K562 (cell line): ENCODE results near the gene WASF2. TPM values are rescaled to one million over a fixed set of nuclear protein-coding genes. Genes with fewer than 3 reads are reported as not detected.

Experiments
- BCL6 ChIP-seq: fragments of 250-450 bp; sonication (Bioruptor Pico); IDR thresholded peaks from 2 replicates; pipeline ENCODE4 v1.4.0; 2020
- ELF2 ChIP-seq: fragments of 250-450 bp; sonication (Bioruptor Pico); IDR thresholded peaks from 2 replicates; pipeline ENCODE4 v1.5.0; 2021; ENCODE audit warnings: mild to moderate bottlenecking
- HEY1 ChIP-seq: fragments of 250-450 bp; sonication (Bioruptor Pico); IDR thresholded peaks from 2 replicates; pipeline ENCODE4 v1.5.0; 2020; ENCODE audit warnings: mild to moderate bottlenecking, moderate library complexity, borderline replicate concordance
- IFI16 ChIP-seq: fragments of 250-450 bp; sonication (Bioruptor Pico); IDR thresholded peaks from 2 replicates; pipeline ENCODE4 v2.1.2; 2022; ENCODE audit warnings: mild to moderate bottlenecking, inconsistent platforms
- JUN ChIP-seq, 2 experiments: sonication (generic) in 1 of 2; formaldehyde crosslinking in 1 of 2; IDR thresholded peaks; 2 replicates each; pipeline versions ENCODE4 v1.6.1 to v1.8.0; 2012 to 2022; ENCODE audit warnings: borderline replicate concordance in 2 of 2, mild to moderate bottlenecking in 2 of 2, improper control_type of control experiment in 1 of 2, low read depth in 1 of 2, low read length in 1 of 2, missing genetic modification reagents in 1 of 2
- KLF10 ChIP-seq: fragments of 250-450 bp; sonication (Bioruptor Pico); IDR thresholded peaks from 2 replicates; pipeline ENCODE4 v1.6.1; 2021; ENCODE audit warnings: matching md5 sums
- KLF16 ChIP-seq: IDR thresholded peaks from 2 replicates; pipeline ENCODE4 v1.6.1; 2016; ENCODE audit warnings: antibody characterized with exemption
- RBBP5 ChIP-seq: fragments of 200-600 bp; sonication (generic); IDR thresholded peaks from 2 replicates; pipeline ENCODE4 v1.6.1; 2012; ENCODE audit warnings: borderline replicate concordance, mild to moderate bottlenecking, low read length, control low read depth, inconsistent platforms; ENCODE audit not compliant: insufficient read depth, poor library complexity, severe bottlenecking
- SAFB ChIP-seq: fragments of 200-400 bp; formaldehyde crosslinking; IDR thresholded peaks from 2 replicates; pipeline ENCODE4 v1.6.1; 2017; ENCODE audit warnings: low read depth, low read length, borderline replicate concordance
- SIN3A ChIP-seq, 2 experiments: fragments of 150-350 bp in 1 of 2; IDR thresholded peaks; 2 replicates each; pipeline ENCODE4 v1.6.1; 2011 to 2016; ENCODE audit warnings: borderline replicate concordance in 2 of 2, low read depth in 2 of 2, low read length in 2 of 2, mild to moderate bottlenecking in 2 of 2, moderate library complexity in 2 of 2; ENCODE audit not compliant: control insufficient read depth in 1 of 2
- SMARCE1 ChIP-seq: fragments of 450-650 bp; IDR thresholded peaks from 2 replicates; pipeline ENCODE4 v1.7.1; 2016; ENCODE audit warnings: mild to moderate bottlenecking
- SRF ChIP-seq, 2 experiments: fragments of 250-450, 450-650 bp in 1 of 2; sonication (Bioruptor Pico) in 1 of 2; sonication (generic) in 1 of 2; formaldehyde crosslinking; IDR thresholded peaks; 2 replicates each; pipeline versions ENCODE4 v1.5.0 to v1.5.1; 2020 to 2022; ENCODE audit warnings: mild to moderate bottlenecking in 1 of 2, missing genetic modification reagents in 1 of 2
- ZNF143 ChIP-seq: sonication (generic); formaldehyde crosslinking; IDR thresholded peaks from 2 replicates; pipeline ENCODE4 v1.9.0; 2022; ENCODE audit warnings: mild to moderate bottlenecking, missing genetic modification reagents
- ZNF146 ChIP-seq: IDR thresholded peaks from one replicate; pipeline ENCODE4 v1.6.1; 2018; ENCODE audit warnings: missing compliant biosample characterization; ENCODE audit not compliant: unreplicated experiment
- ZNF212 ChIP-seq: fragments of 450-650 bp; formaldehyde crosslinking; IDR thresholded peaks from 2 replicates; pipeline ENCODE4 v1.4.0; 2020; ENCODE audit warnings: mild to moderate bottlenecking
- ZNF583 ChIP-seq: fragments of 250-450 bp; sonication (Bioruptor Pico); IDR thresholded peaks from 2 replicates; pipeline ENCODE4 v1.4.0; 2020
- ZNF584 ChIP-seq: fragments of 200-800 bp; sonication (Bioruptor generic); IDR thresholded peaks from 2 replicates; pipeline ENCODE4 v1.6.1; 2016; ENCODE audit warnings: low read depth, mild to moderate bottlenecking, missing genetic modification characterization, missing compliant biosample characterization
- polyA plus RNA-seq, 8 experiments: library from polyadenylated mRNA; depleted of rRNA in 4 of 8; stranded (reverse) in 5 of 8; unstranded in 3 of 8; fragments of >200 nt; fragmentation: Nextera tagmentation in 2 of 8; fragmentation: Illumina TruSeq in 1 of 8; extraction: Ambion mirVana in 2 of 8; extraction: Trizol in 1 of 8; gene quantifications; 2 replicates each; pipeline versions ENCODE4 v1.2.1 to v1.2.3, GENCODE V29; 2011 to 2014; ENCODE audit warnings: inconsistent platforms in 1 of 8, missing spikeins in 1 of 8
- total RNA-seq, 7 experiments: library from RNA; depleted of rRNA in 6 of 7; stranded (reverse); fragments of >200 nt in 6 of 7; fragmentation: Illumina TruSeq in 2 of 7; extraction: Trizol in 2 of 7; gene quantifications; 2 replicates each; pipeline versions ENCODE4 v1.2.1 to v1.2.3, GENCODE V29; 2011 to 2021; ENCODE audit warnings: low replicate concordance in 1 of 7
- TF ChIP-seq, protein P1 (sequence below): sonication (generic); formaldehyde crosslinking; IDR thresholded peaks from 2 replicates; pipeline ENCODE4 v1.8.1; 2023; ENCODE audit warnings: missing genetic modification reagents, mild to moderate bottlenecking, borderline replicate concordance
- TF ChIP-seq, protein P2 (sequence below): fragments of 450-650 bp; IDR thresholded peaks from 2 replicates; pipeline ENCODE4 v1.6.1; 2017; ENCODE audit warnings: antibody characterized with exemption, mild to moderate bottlenecking

Gene WASF2
- total and polyA plus RNA-seq, 9 of the 15 experiments (the other 6 are each of a cell fraction or from before 2014, with no cell fraction given) = 8.2 to 163 (median 31.2) TPM

- no peak for TF ChIP-seq KLF10 (CRISPR knock-in tag)
- TF ChIP-seq HEY1 (CRISPR knock-in tag) = no peak
- TF ChIP-seq SMARCE1 = peak; percentile 86
- peak; percentile 80 for TF ChIP-seq KLF16
- no peak for TF ChIP-seq SIN3A (IDR thresholded peaks at IDR 0.05; ENCODE audit: borderline replicate concordance in 2 of 2, control insufficient read depth in 1 of 2, low read depth in 2 of 2, low read length in 2 of 2)
- no peak for TF ChIP-seq ZNF212 (CRISPR knock-in tag)
- TF ChIP-seq JUN (IDR thresholded peaks at IDR 0.05; ENCODE audit: borderline replicate concordance, low read depth, low read length) = no peak
- no peak for TF ChIP-seq JUN (CRISPR knock-in tag; IDR thresholded peaks at IDR 0.05; ENCODE audit: borderline replicate concordance)
- TF ChIP-seq RBBP5 = no peak
- TF ChIP-seq ELF2 (CRISPR knock-in tag) = no peak
- no peak for TF ChIP-seq ZNF583 (CRISPR knock-in tag)
- TF ChIP-seq ZNF143 (CRISPR knock-in tag) = no peak
- TF ChIP-seq, protein P1, sequence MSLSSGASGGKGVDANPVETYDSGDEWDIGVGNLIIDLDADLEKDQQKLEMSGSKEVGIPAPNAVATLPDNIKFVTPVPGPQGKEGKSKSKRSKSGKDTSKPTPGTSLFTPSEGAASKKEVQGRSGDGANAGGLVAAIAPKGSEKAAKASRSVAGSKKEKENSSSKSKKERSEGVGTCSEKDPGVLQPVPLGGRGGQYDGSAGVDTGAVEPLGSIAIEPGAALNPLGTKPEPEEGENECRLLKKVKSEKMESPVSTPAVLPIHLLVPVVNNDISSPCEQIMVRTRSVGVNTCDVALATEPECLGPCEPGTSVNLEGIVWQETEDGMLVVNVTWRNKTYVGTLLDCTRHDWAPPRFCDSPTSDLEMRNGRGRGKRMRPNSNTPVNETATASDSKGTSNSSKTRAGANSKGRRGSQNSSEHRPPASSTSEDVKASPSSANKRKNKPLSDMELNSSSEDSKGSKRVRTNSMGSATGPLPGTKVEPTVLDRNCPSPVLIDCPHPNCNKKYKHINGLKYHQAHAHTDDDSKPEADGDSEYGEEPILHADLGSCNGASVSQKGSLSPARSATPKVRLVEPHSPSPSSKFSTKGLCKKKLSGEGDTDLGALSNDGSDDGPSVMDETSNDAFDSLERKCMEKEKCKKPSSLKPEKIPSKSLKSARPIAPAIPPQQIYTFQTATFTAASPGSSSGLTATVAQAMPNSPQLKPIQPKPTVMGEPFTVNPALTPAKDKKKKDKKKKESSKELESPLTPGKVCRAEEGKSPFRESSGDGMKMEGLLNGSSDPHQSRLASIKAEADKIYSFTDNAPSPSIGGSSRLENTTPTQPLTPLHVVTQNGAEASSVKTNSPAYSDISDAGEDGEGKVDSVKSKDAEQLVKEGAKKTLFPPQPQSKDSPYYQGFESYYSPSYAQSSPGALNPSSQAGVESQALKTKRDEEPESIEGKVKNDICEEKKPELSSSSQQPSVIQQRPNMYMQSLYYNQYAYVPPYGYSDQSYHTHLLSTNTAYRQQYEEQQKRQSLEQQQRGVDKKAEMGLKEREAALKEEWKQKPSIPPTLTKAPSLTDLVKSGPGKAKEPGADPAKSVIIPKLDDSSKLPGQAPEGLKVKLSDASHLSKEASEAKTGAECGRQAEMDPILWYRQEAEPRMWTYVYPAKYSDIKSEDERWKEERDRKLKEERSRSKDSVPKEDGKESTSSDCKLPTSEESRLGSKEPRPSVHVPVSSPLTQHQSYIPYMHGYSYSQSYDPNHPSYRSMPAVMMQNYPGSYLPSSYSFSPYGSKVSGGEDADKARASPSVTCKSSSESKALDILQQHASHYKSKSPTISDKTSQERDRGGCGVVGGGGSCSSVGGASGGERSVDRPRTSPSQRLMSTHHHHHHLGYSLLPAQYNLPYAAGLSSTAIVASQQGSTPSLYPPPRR = no peak
- no peak for TF ChIP-seq ZNF146
- TF ChIP-seq, protein P2, sequence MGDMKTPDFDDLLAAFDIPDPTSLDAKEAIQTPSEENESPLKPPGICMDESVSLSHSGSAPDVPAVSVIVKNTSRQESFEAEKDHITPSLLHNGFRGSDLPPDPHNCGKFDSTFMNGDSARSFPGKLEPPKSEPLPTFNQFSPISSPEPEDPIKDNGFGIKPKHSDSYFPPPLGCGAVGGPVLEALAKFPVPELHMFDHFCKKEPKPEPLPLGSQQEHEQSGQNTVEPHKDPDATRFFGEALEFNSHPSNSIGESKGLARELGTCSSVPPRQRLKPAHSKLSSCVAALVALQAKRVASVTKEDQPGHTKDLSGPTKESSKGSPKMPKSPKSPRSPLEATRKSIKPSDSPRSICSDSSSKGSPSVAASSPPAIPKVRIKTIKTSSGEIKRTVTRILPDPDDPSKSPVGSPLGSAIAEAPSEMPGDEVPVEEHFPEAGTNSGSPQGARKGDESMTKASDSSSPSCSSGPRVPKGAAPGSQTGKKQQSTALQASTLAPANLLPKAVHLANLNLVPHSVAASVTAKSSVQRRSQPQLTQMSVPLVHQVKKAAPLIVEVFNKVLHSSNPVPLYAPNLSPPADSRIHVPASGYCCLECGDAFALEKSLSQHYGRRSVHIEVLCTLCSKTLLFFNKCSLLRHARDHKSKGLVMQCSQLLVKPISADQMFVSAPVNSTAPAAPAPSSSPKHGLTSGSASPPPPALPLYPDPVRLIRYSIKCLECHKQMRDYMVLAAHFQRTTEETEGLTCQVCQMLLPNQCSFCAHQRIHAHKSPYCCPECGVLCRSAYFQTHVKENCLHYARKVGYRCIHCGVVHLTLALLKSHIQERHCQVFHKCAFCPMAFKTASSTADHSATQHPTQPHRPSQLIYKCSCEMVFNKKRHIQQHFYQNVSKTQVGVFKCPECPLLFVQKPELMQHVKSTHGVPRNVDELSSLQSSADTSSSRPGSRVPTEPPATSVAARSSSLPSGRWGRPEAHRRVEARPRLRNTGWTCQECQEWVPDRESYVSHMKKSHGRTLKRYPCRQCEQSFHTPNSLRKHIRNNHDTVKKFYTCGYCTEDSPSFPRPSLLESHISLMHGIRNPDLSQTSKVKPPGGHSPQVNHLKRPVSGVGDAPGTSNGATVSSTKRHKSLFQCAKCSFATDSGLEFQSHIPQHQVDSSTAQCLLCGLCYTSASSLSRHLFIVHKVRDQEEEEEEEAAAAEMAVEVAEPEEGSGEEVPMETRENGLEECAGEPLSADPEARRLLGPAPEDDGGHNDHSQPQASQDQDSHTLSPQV = peak; percentile 93
- no peak for TF ChIP-seq SAFB
- TF ChIP-seq SRF (CRISPR knock-in tag; IDR thresholded peaks at IDR 0.05) = peak in 1 of 2 experiments; percentile 80; a peak in 1 of 4 replicates
- no peak for TF ChIP-seq ZNF584
- no peak for TF ChIP-seq BCL6 (CRISPR knock-in tag)
- TF ChIP-seq IFI16 (CRISPR knock-in tag) = no peak
Measured at GRCh38 chr1:27428316-27429028, 61.5 kb downstream of the WASF2 start (continued).
